GM18861 (cell line): Measurements from ENCODE around the gene BNC2.

Experiments used
- ATAC-seq: cut with Tn5 transposase; IDR thresholded peaks from one replicate; pipeline ENCODE4 v1.9.1; 2021; ENCODE audit not compliant: unreplicated experiment

BNC2 gene

GRCh38 chr9:16720386-16720785 lies 150.1 kb downstream of the BNC2 start:
- no peak for ATAC-seq

GRCh38 chr9:16719921-16720320 lies 150.5 kb downstream of the BNC2 start:
- no peak for ATAC-seq

GRCh38 chr9:16718952-16719351 lies 151.5 kb downstream of the BNC2 start:
- ATAC-seq = no peak

- ATAC-seq = no peak
Observed at GRCh38 chr9:16718296-16718695, 152.2 kb downstream of the BNC2 start.

GRCh38 chr9:16716601-16717000 lies 153.9 kb downstream of the BNC2 start:
- ATAC-seq = no peak

GRCh38 chr9:16715404-16715803 lies 155.1 kb downstream of the BNC2 start:
- no peak for ATAC-seq

- no peak for ATAC-seq
Observed at GRCh38 chr9:16712787-16713186, 157.7 kb downstream of the BNC2 start.

GRCh38 chr9:16710888-16711287 lies 159.6 kb downstream of the BNC2 start:
- ATAC-seq = no peak

GRCh38 chr9:16709924-16710323 lies 160.5 kb downstream of the BNC2 start:
- no peak for ATAC-seq

- no peak for ATAC-seq
Observed at GRCh38 chr9:16708656-16709435, 161.6 kb downstream of the BNC2 start.

- no peak for ATAC-seq
Observed at GRCh38 chr9:16705111-16705604, 165.3 kb downstream of the BNC2 start.

- ATAC-seq = no peak
Observed at GRCh38 chr9:16704116-16705110, 166.1 kb downstream of the BNC2 start.

GRCh38 chr9:16701347-16701746 lies 169.1 kb downstream of the BNC2 start:
- no peak for ATAC-seq

GRCh38 chr9:16693616-16694015 lies 176.9 kb downstream of the BNC2 start:
- ATAC-seq = no peak

- ATAC-seq = no peak
Observed at GRCh38 chr9:16690628-16691027, 179.8 kb downstream of the BNC2 start.

- ATAC-seq = no peak
Observed at GRCh38 chr9:16690205-16690604, 180.3 kb downstream of the BNC2 start.

- no peak for ATAC-seq
Observed at GRCh38 chr9:16689351-16689938, 181.0 kb downstream of the BNC2 start.

- no peak for ATAC-seq
Observed at GRCh38 chr9:16688814-16689213, 181.7 kb downstream of the BNC2 start.

GRCh38 chr9:16687678-16688369 lies 182.6 kb downstream of the BNC2 start:
- no peak for ATAC-seq

- ATAC-seq = no peak
Observed at GRCh38 chr9:16683326-16683725, 187.1 kb downstream of the BNC2 start.

- ATAC-seq = no peak
Observed at GRCh38 chr9:16682273-16682672, 188.2 kb downstream of the BNC2 start.
